A549 (cell line): ENCODE results near the gene RNPS1. TPM values are rescaled to one million over a fixed set of nuclear protein-coding genes. Genes with fewer than 3 reads are reported as not detected.

Experiments used
- ATAC-seq, 2 experiments: fragments of 200-7000 bp in 1 of 2; fragments of >200 bp in 1 of 2; cut with Nextera tagmentation in 1 of 2; cut with Tn5 transposase in 1 of 2; 3 replicates each; pipeline versions ENCODE4 v1.8.0 to v1.9.1; 2018 to 2020; ENCODE audit warnings: mild to moderate bottlenecking in 1 of 2, moderate library complexity in 1 of 2
- CTCF ChIA-PET: fragments of 300-600 bp; sonication (Branson Sonifier 250); formaldehyde crosslinking; extraction: SDS; loops from one replicate; lab custom pipeline; 2021; ENCODE audit warnings: antibody characterized with exemption, inconsistent platforms; lab: Yijun Ruan, JAX
- POLR2A ChIA-PET: fragments of 350-600 bp; formaldehyde crosslinking; extraction: SDS; loops from one replicate; lab custom pipeline; 2021; ENCODE audit warnings: antibody characterized with exemption, inconsistent platforms; lab: Yijun Ruan, JAX
- DNase-seq, 2 experiments: peaks; one replicate each; pipeline versions ENCODE4 v3.0.0 to v3.0.0-alpha.2; 2011 to 2016; ENCODE audit warnings: low read depth in 1 of 2, low spot score in 1 of 2
- FAIRE-seq: peaks from 2 replicates; lab custom pipeline; 2011; peaks lifted over from hg19 to GRCh38; lab: Jason Lieb, UNC
- H3K27ac ChIP-seq, 2 experiments: fragments of >200 bp; sonication (Bioruptor Twin); formaldehyde crosslinking; 3 replicates each; pipeline ENCODE4 v1.5.1; 2016 to 2017
- H3K4me1 ChIP-seq: fragments of >200 bp; sonication (Bioruptor Twin); formaldehyde crosslinking; 3 replicates; pipeline ENCODE4 v1.6.1; 2016
- H3K4me2 ChIP-seq: fragments of >200 bp; sonication (Bioruptor Twin); formaldehyde crosslinking; 3 replicates; pipeline ENCODE4 v1.6.1; 2016
- H3K4me3 ChIP-seq: fragments of >200 bp; sonication (Bioruptor Twin); formaldehyde crosslinking; 3 replicates; pipeline ENCODE4 v1.5.1; 2016
- H3K9me3 ChIP-seq: fragments of >200 bp; sonication (Bioruptor Twin); formaldehyde crosslinking; 3 replicates; pipeline ENCODE4 v1.6.1; 2016
- CEBPB ChIP-seq, 2 experiments: fragments of >200 bp in 1 of 2; sonication (Bioruptor Twin) in 1 of 2; formaldehyde crosslinking in 1 of 2; IDR thresholded peaks; 2 replicates each; pipeline ENCODE4 v1.6.1; 2012 to 2016
- FOSL2 ChIP-seq, 2 experiments: fragments of 450-650 bp in 1 of 2; fragments of >200 bp in 1 of 2; sonication (Bioruptor Twin) in 1 of 2; formaldehyde crosslinking; IDR thresholded peaks; 2 replicates each; pipeline versions ENCODE4 v1.5.0 to v1.6.1; 2016 to 2020; ENCODE audit warnings: mild to moderate bottlenecking in 1 of 2, moderate library complexity in 1 of 2
- FOXS1 ChIP-seq: fragments of 250-450 bp; sonication (Bioruptor Pico); IDR thresholded peaks from 2 replicates; pipeline ENCODE4 v1.5.0; 2020; ENCODE audit warnings: mild to moderate bottlenecking, moderate library complexity
- HDAC2 ChIP-seq: fragments of 200-600 bp; sonication (generic); IDR thresholded peaks from 2 replicates; pipeline ENCODE4 v1.6.1; 2016
- HOXB13 ChIP-seq: fragments of 250-450 bp; sonication (Bioruptor Pico); IDR thresholded peaks from 2 replicates; pipeline ENCODE4 v1.5.0; 2020; ENCODE audit warnings: low read depth, mild to moderate bottlenecking, moderate library complexity
- JUNB ChIP-seq: fragments of >200 bp; sonication (Bioruptor Twin); formaldehyde crosslinking; IDR thresholded peaks from 2 replicates; pipeline ENCODE4 v1.6.1; 2016
- KDM1A ChIP-seq: fragments of 200-600 bp; sonication (generic); IDR thresholded peaks from 2 replicates; pipeline ENCODE4 v1.6.1; 2016; ENCODE audit warnings: low read depth, mild to moderate bottlenecking
- NFE2L2 ChIP-seq: fragments of 150-350 bp; conservative IDR thresholded peaks from 2 replicates; pipeline ENCODE4 v1.6.1; 2014; ENCODE audit warnings: low read length
- POLR2A ChIP-seq: IDR thresholded peaks from 2 replicates; pipeline ENCODE4 v1.6.1; 2012; ENCODE audit warnings: mild to moderate bottlenecking, low read length
- RCOR1 ChIP-seq: fragments of 150-350 bp; IDR thresholded peaks from 2 replicates; pipeline ENCODE4 v1.6.1; 2014; ENCODE audit warnings: antibody characterized with exemption, low read length, low read depth
- SMC3 ChIP-seq: fragments of >200 bp; sonication (Bioruptor Twin); formaldehyde crosslinking; IDR thresholded peaks from 3 replicates; pipeline ENCODE4 v1.6.1; 2018; ENCODE audit warnings: inconsistent platforms
- SREBF2 ChIP-seq: fragments of 450-650 bp; IDR thresholded peaks from 2 replicates; pipeline ENCODE4 v1.6.1; 2014; ENCODE audit warnings: mild to moderate bottlenecking, moderate library complexity
- ZFP36 ChIP-seq: fragments of 450-650 bp; IDR thresholded peaks from 2 replicates; pipeline ENCODE4 v1.6.1; 2014; ENCODE audit warnings: borderline replicate concordance; ENCODE audit not compliant: partially characterized antibody
- ZNF302 ChIP-seq: fragments of 250-450 bp; sonication (Bioruptor Pico); IDR thresholded peaks from 2 replicates; pipeline ENCODE4 v1.9.0; 2021; ENCODE audit warnings: inconsistent platforms, mild to moderate bottlenecking, moderate library complexity
- WGBS: methylation state at CpG from one replicate; pipeline ENCODE4 v1.1.6; 2017; ENCODE audit errors: missing lambda C conversion rate; 5-methylcytosine and 5-hydroxymethylcytosine counted together
- polyA plus RNA-seq, 4 experiments: library from polyadenylated mRNA; depleted of rRNA in 3 of 4; stranded (reverse); fragments of >200 nt; fragmentation: RNase III in 1 of 4; extraction: RNeasy Plus Mini Kit Qiagen cat#74134 plus additional on column Dnase treatment in 1 of 4; gene quantifications; 2 replicates in 3 of 4; 3 replicates in 1 of 4; pipeline ENCODE4 v1.2.3, GENCODE V29; 2011 to 2017
- TF ChIP-seq, protein P1 (sequence below): fragments of 200-600 bp; sonication (generic); IDR thresholded peaks from 2 replicates; pipeline ENCODE4 v1.6.1; 2016; ENCODE audit warnings: antibody characterized with exemption, mild to moderate bottlenecking, moderate library complexity
- TF ChIP-seq, protein P2 (sequence below): fragments of 150-350 bp; IDR thresholded peaks from 2 replicates; pipeline ENCODE4 v1.6.1; 2014; ENCODE audit warnings: low read depth, mild to moderate bottlenecking, low read length
- TF ChIP-seq, protein P3 (sequence below): fragments of 250-450 bp; sonication (Bioruptor Pico); IDR thresholded peaks from 2 replicates; pipeline ENCODE4 v1.5.0; 2021; ENCODE audit warnings: mild to moderate bottlenecking, moderate library complexity, borderline replicate concordance
- TF ChIP-seq, protein P4 (sequence below): IDR thresholded peaks from 2 replicates; pipeline ENCODE4 v1.6.1; 2012

RNPS1 gene
- polyA plus RNA-seq, 2 of the 4 experiments (the other 2 are of a cell fraction) = 183 to 200 TPM

DNA sequence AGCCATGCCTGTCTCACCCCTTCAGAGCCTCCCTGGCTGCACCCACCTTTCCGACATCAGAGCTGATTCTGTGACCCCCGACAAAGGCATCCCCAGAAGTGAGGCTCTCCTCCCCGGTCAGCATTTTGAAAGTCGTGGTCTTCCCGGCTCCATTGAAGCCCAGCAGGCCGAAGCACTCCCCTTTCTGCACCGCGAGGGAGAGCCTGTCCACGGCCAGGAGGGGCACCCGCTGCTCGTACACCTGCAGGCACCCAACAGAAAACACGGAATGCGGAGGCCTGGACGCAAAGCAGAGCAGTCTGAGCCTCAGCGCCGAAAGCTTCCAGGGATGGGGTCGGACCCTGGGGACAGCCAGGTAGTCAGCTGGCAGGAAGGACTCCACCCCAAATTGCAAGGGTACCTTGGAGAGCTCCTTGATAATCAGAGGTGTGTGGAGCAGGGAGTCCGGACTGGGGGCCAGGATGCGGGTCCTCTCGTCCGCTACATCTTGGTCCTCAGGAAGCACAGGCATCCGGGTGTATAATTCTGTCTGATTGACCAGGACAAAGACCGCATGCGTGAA lies 13.1 kb upstream of the RNPS1 start:
- CTCF ChIA-PET = interaction anchor here (0.7 to 1.9 kb wide), 3 partner anchors 10 to 145 kb away, joined by 3 to 4 read pairs (median 4); partner anchors contain the start of gene ABCA3
- Histone ChIP-seq H3K9me3 (no peaks in the 10 kb centered on the region), H3K4me1 (no peaks in the 10 kb centered on the region), H3K4me3 (no peak overlapping the region), H3K4me2 (no peak overlapping the region), H3K27ac (no peak overlapping the region)
- TF ChIP-seq KDM1A = no peak
- TF ChIP-seq, protein P1, sequence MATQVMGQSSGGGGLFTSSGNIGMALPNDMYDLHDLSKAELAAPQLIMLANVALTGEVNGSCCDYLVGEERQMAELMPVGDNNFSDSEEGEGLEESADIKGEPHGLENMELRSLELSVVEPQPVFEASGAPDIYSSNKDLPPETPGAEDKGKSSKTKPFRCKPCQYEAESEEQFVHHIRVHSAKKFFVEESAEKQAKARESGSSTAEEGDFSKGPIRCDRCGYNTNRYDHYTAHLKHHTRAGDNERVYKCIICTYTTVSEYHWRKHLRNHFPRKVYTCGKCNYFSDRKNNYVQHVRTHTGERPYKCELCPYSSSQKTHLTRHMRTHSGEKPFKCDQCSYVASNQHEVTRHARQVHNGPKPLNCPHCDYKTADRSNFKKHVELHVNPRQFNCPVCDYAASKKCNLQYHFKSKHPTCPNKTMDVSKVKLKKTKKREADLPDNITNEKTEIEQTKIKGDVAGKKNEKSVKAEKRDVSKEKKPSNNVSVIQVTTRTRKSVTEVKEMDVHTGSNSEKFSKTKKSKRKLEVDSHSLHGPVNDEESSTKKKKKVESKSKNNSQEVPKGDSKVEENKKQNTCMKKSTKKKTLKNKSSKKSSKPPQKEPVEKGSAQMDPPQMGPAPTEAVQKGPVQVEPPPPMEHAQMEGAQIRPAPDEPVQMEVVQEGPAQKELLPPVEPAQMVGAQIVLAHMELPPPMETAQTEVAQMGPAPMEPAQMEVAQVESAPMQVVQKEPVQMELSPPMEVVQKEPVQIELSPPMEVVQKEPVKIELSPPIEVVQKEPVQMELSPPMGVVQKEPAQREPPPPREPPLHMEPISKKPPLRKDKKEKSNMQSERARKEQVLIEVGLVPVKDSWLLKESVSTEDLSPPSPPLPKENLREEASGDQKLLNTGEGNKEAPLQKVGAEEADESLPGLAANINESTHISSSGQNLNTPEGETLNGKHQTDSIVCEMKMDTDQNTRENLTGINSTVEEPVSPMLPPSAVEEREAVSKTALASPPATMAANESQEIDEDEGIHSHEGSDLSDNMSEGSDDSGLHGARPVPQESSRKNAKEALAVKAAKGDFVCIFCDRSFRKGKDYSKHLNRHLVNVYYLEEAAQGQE = peak; percentile 54; the same call in 1 of the 2 replicates
- TF ChIP-seq HOXB13 = no peak
- TF ChIP-seq, protein P2, sequence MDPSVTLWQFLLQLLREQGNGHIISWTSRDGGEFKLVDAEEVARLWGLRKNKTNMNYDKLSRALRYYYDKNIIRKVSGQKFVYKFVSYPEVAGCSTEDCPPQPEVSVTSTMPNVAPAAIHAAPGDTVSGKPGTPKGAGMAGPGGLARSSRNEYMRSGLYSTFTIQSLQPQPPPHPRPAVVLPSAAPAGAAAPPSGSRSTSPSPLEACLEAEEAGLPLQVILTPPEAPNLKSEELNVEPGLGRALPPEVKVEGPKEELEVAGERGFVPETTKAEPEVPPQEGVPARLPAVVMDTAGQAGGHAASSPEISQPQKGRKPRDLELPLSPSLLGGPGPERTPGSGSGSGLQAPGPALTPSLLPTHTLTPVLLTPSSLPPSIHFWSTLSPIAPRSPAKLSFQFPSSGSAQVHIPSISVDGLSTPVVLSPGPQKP = no peak
- no peak for TF ChIP-seq POLR2A
- TF ChIP-seq FOXS1 (CRISPR knock-in tag) = no peak
- no peak for TF ChIP-seq SREBF2
- TF ChIP-seq SMC3 = no peak
- POLR2A ChIA-PET = no interaction called here
- 90% methylated on average over 22 of the region's 24 CpGs for WGBS
- FAIRE-seq = no peak
- no peak for ATAC-seq
- DNase-seq = no peak

DNA sequence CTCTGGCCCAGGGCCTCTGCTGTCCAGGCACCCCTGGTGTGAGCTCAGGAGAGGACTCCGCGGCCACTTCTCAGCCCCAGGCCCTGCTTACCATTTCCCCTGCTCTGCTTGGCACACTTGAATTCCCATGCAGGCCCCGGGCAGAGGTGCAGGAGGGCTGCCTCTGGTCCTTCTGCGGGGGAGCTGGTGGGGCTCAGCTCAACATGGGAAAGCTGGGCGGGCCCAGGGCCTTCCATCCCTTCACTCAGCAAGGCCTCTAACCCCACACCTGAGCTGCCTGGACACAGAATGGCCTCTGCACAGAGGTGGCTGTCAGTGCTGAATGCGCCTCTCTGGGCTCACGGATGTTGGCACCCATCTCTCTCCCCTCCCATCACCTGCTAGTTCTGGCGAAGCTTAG lies 12.5 kb upstream of the RNPS1 start:
- H3K9me3 ChIP-seq = no peaks in the 10 kb centered on the region
- TF ChIP-seq ZNF302 (no peak), JUNB (no peak), FOSL2 (IDR thresholded peaks at IDR 0.05) (no peak), FOSL2 (CRISPR knock-in tag; IDR thresholded peaks at IDR 0.05) (no peak), POLR2A (no peak), HDAC2 (no peak), RCOR1 (no peak), ZFP36 (no peak), NFE2L2 (no peak), CEBPB (IDR thresholded peaks at IDR 0.05) (no peak)
- TF ChIP-seq, protein P3, sequence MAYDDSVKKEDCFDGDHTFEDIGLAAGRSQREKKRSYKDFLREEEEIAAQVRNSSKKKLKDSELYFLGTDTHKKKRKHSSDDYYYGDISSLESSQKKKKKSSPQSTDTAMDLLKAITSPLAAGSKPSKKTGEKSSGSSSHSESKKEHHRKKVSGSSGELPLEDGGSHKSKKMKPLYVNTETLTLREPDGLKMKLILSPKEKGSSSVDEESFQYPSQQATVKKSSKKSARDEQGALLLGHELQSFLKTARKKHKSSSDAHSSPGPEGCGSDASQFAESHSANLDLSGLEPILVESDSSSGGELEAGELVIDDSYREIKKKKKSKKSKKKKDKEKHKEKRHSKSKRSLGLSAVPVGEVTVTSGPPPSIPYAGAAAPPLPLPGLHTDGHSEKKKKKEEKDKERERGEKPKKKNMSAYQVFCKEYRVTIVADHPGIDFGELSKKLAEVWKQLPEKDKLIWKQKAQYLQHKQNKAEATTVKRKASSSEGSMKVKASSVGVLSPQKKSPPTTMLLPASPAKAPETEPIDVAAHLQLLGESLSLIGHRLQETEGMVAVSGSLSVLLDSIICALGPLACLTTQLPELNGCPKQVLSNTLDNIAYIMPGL = no peak
- TF ChIP-seq, protein P4, sequence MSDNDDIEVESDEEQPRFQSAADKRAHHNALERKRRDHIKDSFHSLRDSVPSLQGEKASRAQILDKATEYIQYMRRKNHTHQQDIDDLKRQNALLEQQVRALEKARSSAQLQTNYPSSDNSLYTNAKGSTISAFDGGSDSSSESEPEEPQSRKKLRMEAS = no peak
- H3K4me3 ChIP-seq = no peak overlapping the region
- no peak overlapping the region for H3K27ac ChIP-seq
- 88% methylated on average over 7 of the region's 8 CpGs for WGBS
- DNase-seq (no peak), ATAC-seq (no peak), FAIRE-seq (no peak)
- POLR2A ChIA-PET = no interaction called here
- CTCF ChIA-PET = interaction anchor here (0.7 to 1.9 kb wide), 3 partner anchors 60 to 221 kb away, joined by 3 to 4 read pairs (median 3); partner anchors contain the start of gene ABCA3
- H3K4me1 ChIP-seq = no peaks in the 10 kb centered on the region
- H3K4me2 ChIP-seq = no peak overlapping the region
